DMS153 treated with DMSO at 0.1 percent for 48 hours (cell line): ENCODE measurements around the gene PPARA.

Source experiments
- DNase-seq: peaks from one replicate; lab custom pipeline; 2025; ENCODE audit not compliant: unreplicated experiment; lab: John Stamatoyannopoulos, UW

Gene PPARA

DNA sequence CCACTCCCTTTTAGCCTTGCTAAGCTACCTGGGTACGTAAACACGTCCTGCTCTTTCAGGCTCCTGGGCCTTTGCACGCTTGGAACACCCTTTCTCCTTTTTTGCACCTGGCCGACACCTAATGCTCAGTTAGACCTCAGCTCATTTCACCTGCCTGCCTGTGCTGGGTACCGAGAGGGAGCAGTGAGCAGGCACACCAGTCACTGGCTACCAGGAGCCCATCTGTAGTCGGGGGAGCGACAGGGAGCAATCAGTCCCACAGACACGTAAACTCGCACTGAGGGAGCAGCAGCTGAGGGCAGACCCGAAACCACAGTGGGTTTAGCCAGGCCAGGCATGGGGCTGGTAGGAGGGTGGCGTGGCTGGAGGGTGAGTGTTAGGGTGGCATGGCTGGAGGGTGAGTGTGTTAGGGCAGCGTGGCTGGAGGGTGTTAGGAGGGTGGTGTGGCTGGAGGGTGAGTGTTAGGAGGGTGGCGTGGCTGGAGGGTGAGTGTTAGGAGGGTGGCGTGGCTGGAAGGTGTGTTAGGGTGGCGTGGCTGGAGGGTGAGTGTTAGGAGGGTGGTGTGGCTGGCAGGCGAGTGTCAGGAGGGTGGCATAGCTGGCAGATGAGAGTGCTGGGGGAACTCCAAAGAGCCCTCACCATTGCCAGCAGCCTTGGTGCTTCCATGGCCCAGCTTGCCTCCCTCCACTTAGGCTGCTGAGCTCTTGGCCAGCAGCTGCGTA is 140.0 kb downstream of the PPARA start:
- no peak for DNase-seq

DNA sequence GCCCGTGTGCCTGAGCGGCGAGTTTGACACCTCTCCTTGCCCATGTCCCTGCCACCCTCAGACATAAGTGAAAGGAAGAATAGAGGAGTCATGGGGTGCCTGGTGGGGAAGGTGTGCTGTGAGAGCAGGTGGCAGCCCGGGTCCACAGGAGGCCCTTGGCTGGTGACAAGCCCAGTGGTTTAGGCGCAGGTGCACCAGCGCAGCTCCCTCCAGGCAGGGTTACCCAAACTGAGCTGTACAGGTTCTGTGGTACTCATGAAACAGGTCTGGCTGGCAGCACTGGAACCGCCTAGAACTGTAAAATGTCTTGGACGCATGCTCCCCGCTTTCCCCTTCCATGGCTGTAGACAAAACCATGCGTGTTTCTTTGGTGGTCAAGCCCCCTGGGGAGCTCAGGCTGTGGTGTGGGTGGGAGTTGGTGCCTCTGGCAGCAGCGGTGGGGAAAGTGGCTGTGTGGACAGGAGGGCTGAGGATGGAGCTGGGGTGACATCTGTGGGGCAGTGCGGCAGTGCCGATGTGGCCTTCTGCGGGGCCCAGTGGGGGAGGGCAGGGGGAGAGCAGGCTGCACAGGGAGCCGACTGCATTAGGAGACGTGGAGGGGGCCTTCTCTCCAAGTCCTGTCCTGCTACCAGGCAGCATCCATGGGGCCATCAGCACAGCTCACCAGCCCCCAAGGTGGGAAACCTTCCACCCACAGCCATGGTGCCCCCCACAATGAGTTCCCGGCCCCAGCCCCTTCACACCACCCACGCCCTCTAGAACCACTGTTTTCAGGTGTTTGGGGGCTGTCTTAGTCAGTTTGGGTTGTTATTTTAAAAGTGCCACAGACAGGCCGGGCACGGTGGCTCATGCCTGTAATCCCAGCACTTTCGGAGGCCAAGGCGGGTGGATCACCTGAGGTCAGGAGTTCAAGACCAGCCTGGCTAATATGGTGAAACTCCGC is 140.8 kb downstream of the PPARA start:
- no peak for DNase-seq

DNA sequence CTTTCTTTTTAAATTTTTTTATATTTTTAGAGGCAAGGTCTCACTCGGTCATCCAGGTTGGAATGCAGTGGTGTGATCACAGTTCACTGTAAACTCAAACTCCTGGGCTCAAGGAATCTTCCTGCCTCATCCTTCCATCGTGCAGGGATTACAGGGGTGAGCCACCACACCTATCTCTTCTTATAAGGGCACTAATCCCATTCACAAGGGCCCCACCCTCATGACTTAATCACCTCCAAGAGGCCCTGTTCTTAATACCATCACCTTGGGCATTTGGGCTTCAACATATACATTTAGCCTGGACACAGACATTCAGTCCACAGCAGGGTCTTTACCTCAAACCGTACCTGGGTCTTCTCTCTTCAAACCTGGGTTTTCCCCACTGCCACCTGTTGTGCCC is 141.8 kb downstream of the PPARA start:
- no peak for DNase-seq

DNA sequence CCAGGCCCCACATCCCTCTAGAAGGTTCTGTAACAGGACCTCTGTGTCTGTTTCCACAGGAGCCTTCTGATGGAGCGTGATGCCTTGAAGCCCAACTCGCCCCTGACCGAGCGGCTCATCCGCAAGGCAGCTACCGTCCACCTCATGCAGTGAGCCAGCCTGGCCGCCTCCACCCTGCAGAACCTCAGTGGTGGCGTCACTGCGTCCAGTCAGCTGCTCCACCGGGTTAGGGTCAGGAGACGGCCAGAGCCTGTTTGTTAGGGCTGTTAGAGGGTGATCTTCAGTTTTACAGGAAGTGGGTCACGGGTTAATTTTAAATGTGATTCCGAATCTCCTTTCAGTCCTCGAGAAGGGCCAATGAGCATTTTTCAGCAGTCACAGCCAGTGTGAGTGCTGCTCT is 142.4 kb downstream of the PPARA start:
- no peak for DNase-seq
